ENCODE results near the gene NECAB2. TPM values are rescaled to one million over a fixed set of nuclear protein-coding genes. Genes with fewer than 3 reads are reported as not detected.

Gene NECAB2
- total RNA-seq, 1 donor from 2014 or later, result not detected

DNA sequence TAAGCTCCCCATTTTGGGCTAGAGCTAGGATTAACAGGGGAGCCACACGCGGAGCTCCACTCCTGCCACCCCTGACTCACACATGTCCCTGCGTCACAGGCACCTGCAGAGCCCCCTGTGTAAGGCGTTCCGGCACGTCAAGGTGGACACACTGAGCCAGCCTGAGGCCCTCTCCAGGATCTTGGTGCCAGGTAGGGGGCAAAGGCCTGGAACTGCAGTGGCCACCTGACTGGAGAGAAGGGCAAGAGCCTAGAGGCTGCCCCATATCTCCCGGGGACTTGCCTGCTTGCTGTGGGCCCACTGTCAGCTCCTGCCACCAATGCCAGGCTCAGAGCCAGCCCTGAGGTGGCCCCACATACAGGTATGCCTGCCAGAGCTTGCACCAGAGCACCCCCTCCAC is 33.7 kb downstream of the NECAB2 start:
- no peaks in the 10 kb centered on the region for H3K36me3 Mint-ChIP-seq (ENCODE audit: low read depth)
- ATAC-seq (ENCODE audit: low read depth), result no peak
- H3K4me3 Mint-ChIP-seq, result no peak overlapping the region
- ChIA-PET CTCF (no interaction called here), POLR2A (no interaction called here)
- H3K27ac Mint-ChIP-seq, result no peak overlapping the region
- no peak for DNase-seq
- no peaks in the 10 kb centered on the region for H3K4me1 Mint-ChIP-seq
- H3K9me3 Mint-ChIP-seq, result no peaks in the 10 kb centered on the region
- TF ChIP-seq, protein P1, sequence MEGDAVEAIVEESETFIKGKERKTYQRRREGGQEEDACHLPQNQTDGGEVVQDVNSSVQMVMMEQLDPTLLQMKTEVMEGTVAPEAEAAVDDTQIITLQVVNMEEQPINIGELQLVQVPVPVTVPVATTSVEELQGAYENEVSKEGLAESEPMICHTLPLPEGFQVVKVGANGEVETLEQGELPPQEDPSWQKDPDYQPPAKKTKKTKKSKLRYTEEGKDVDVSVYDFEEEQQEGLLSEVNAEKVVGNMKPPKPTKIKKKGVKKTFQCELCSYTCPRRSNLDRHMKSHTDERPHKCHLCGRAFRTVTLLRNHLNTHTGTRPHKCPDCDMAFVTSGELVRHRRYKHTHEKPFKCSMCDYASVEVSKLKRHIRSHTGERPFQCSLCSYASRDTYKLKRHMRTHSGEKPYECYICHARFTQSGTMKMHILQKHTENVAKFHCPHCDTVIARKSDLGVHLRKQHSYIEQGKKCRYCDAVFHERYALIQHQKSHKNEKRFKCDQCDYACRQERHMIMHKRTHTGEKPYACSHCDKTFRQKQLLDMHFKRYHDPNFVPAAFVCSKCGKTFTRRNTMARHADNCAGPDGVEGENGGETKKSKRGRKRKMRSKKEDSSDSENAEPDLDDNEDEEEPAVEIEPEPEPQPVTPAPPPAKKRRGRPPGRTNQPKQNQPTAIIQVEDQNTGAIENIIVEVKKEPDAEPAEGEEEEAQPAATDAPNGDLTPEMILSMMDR (IDR thresholded peaks at IDR 0.05), result no peak
- intact Hi-C loops (cut with micrococcal nuclease), result no loop called here
- peaks cover 16% of the 10 kb centered on the region for H3K27me3 Mint-ChIP-seq

DNA sequence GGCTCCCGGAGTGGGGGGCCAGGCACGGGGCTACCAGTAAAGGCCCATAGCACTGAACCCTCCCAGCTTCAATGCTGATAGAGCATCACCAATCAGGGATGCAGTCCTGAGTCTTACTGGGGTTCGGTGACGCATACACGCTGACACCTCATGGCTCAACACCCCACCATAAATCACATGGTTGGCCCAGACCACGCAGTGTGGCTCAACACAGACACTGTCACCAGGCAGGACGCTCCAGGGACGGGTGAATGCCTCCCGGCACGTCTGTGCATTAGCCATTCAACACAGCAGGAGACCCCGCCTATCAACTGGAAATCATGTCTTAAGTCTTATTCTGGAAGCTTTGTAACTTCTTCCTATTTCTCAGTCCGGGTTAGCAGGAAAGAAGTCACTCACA is 35.0 kb downstream of the NECAB2 start:
- ChIA-PET CTCF (no interaction called here), POLR2A (no interaction called here)
- H3K4me3 Mint-ChIP-seq, result no peak overlapping the region
- DNase-seq (no peak), ATAC-seq (ENCODE audit: low read depth) (no peak)
- no peaks in the 10 kb centered on the region for H3K9me3 Mint-ChIP-seq
- H3K4me1 Mint-ChIP-seq, result no peaks in the 10 kb centered on the region
- intact Hi-C loops (cut with micrococcal nuclease), result no loop called here
- no peak overlapping the region for H3K27ac Mint-ChIP-seq
- H3K36me3 Mint-ChIP-seq (ENCODE audit: low read depth), result no peaks in the 10 kb centered on the region
- TF ChIP-seq, protein P1 (IDR thresholded peaks at IDR 0.05), result no peak
- peaks cover 13% of the 10 kb centered on the region for H3K27me3 Mint-ChIP-seq

DNA sequence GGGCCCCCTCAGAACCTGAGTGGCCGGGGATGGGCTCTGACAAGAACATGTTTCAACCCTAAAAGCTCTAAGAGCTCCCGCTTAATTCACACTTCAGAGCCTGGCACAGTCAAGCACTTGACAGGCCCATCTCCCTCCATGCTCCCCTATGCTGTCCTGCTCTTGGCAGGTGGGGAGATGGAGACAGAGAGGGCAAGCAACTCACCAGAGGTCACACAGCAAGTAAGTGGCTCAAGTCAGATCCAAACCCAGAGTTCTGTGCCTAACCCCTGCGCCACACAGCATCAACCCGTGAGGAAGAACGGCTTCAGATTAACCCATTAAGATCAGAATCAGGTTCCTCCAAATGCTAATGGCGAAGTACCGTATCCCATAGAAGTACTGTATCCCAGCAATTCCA is 36.4 kb downstream of the NECAB2 start:
- H3K36me3 Mint-ChIP-seq (ENCODE audit: low read depth), result no peaks in the 10 kb centered on the region
- no peak overlapping the region for H3K4me3 Mint-ChIP-seq
- DNase-seq, result no peak
- intact Hi-C loops (cut with micrococcal nuclease), result no loop called here
- H3K4me1 Mint-ChIP-seq, result no peaks in the 10 kb centered on the region
- POLR2A ChIA-PET, result no interaction called here
- ATAC-seq (ENCODE audit: low read depth), result no peak
- CTCF ChIA-PET, result no interaction called here
- TF ChIP-seq, protein P1 (IDR thresholded peaks at IDR 0.05), result no peak
- H3K27ac Mint-ChIP-seq, result no peak overlapping the region
- no peaks in the 10 kb centered on the region for H3K9me3 Mint-ChIP-seq
- H3K27me3 Mint-ChIP-seq, result peaks cover 6% of the 10 kb centered on the region

DNA sequence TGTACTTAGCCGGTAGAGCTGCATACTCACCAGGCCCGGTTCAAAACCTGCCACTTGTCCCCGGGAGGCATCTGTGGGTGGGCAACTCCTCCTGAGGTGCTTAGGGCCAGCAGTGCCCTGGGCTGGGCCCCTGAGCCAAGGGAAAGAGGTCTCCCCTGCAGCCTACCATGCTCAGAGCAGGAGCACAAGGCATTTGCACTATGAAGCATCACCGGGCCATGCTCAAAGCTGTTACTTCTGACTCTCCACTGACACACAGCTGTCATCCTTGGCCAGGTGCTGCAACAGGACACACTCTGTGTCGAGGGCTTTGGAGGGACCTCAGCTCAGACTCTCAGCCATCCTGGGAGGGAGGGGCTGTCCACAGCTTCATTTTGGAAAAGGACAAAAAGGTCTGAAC is 37.3 kb downstream of the NECAB2 start:
- no peak for ATAC-seq (ENCODE audit: low read depth)
- DNase-seq, result no peak
- Mint-ChIP-seq H3K4me3 (no peak overlapping the region), H3K4me1 (no peaks in the 10 kb centered on the region), H3K9me3 (no peaks in the 10 kb centered on the region), H3K36me3 (ENCODE audit: low read depth) (no peaks in the 10 kb centered on the region), H3K27ac (no peak overlapping the region), H3K27me3 (peaks cover 6% of the 10 kb centered on the region)
- intact Hi-C loops (cut with micrococcal nuclease), result no loop called here
- ChIA-PET POLR2A (no interaction called here), CTCF (no interaction called here)
- TF ChIP-seq, protein P1 (IDR thresholded peaks at IDR 0.05), result no peak

DNA sequence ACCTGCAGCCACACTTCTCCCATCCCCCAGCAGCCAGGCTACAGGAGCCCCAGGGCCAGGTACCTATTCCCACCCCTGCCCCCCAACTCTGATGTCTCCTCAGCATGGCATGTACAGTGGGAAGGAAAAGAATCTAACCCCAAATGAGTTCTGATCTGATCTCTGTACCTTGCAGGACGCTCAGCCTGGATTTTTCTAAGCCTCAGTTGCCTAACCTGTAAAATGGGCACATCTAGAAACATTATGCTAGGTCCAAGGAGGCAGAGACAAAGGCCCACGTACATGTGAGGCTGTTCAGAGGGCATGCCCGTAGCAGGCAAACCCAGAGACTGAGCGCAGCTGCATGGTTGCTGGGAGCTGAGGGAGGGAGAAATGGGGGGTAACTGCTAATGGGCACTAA is 39.5 kb downstream of the NECAB2 start:
- H3K4me3 Mint-ChIP-seq, result no peak overlapping the region
- DNase-seq (no peak), ATAC-seq (ENCODE audit: low read depth) (no peak)

More for the DNA sequence above, 39.5 kb downstream of the NECAB2 start:
- H3K9me3 Mint-ChIP-seq, result no peaks in the 10 kb centered on the region
- no peaks in the 10 kb centered on the region for H3K36me3 Mint-ChIP-seq (ENCODE audit: low read depth)
- ChIA-PET POLR2A (no interaction called here), CTCF (no interaction called here)
- peaks cover 2% of the 10 kb centered on the region for H3K27me3 Mint-ChIP-seq
- no peaks in the 10 kb centered on the region for H3K4me1 Mint-ChIP-seq
- intact Hi-C loops (cut with micrococcal nuclease), result no loop called here
- TF ChIP-seq, protein P1 (IDR thresholded peaks at IDR 0.05), result no peak
- no peak overlapping the region for H3K27ac Mint-ChIP-seq

Data from activated B cell treated with CpG ODN at 0.5 μM for 24 hours (primary cell).